Tibial nerve (tissue), 4 donors: Measurements from ENCODE around the gene C14orf119. TPM values are rescaled to one million over a fixed set of nuclear protein-coding genes. Genes with fewer than 3 reads are reported as not detected.

Experiments
- DNase-seq, 2 donors: peaks; one replicate each; pipeline ENCODE4 v3.0.0-alpha.2; 2019; ENCODE audit warnings: low spot score in 2 of 2
- H3K27ac ChIP-seq, 4 donors: fragments of 200-600 bp; sonication (generic) in 3 of 4; one replicate each; pipeline ENCODE4 v1.5.1; 2017 to 2019; ENCODE audit warnings: mild to moderate bottlenecking in 1 of 4
- H3K27me3 ChIP-seq, 2 donors: fragments of 200-600 bp; sonication (generic) in 1 of 2; one replicate each; pipeline versions ENCODE4 v1.5.1 to v1.6.0; 2017 to 2019
- H3K36me3 ChIP-seq, 3 donors: fragments of 200-600 bp; sonication (generic); one replicate each; pipeline ENCODE4 v1.5.1; 2018 to 2019
- H3K4me1 ChIP-seq, 4 donors: fragments of 200-600 bp; sonication (generic) in 3 of 4; one replicate each; pipeline ENCODE4 v1.5.1; 2017 to 2019
- H3K4me3 ChIP-seq, 4 donors: fragments of 200-600 bp; sonication (generic) in 3 of 4; one replicate each; pipeline ENCODE4 v1.5.1; 2017 to 2019; ENCODE audit warnings: mild to moderate bottlenecking in 1 of 4, moderate library complexity in 1 of 4
- H3K9me3 ChIP-seq, 4 donors: fragments of 200-600 bp; sonication (generic) in 3 of 4; one replicate each; pipeline ENCODE4 v1.5.1; 2017 to 2019
- CTCF ChIP-seq, 5 experiments: fragments of 200-600 bp in 3 of 5; fragments of 450-650 bp in 2 of 5; sonication (generic) in 3 of 5; IDR thresholded peaks; one replicate each; pipeline ENCODE4 v1.5.1; 2016 to 2019; ENCODE audit warnings: antibody characterized with exemption in 5 of 5, mild to moderate bottlenecking in 3 of 5, moderate library complexity in 2 of 5
- EP300 ChIP-seq, 2 donors: sonication (generic); formaldehyde crosslinking; IDR thresholded peaks; one replicate each; pipeline ENCODE4 v1.6.1; 2017; ENCODE audit warnings: antibody characterized with exemption in 2 of 2, mild to moderate bottlenecking in 1 of 2
- POLR2A ChIP-seq, 2 donors: fragments of 450-650 bp; IDR thresholded peaks; one replicate each; pipeline ENCODE4 v1.6.1; 2017; ENCODE audit warnings: antibody characterized with exemption in 2 of 2, mild to moderate bottlenecking in 2 of 2, moderate library complexity in 2 of 2
- WGBS, 2 donors: methylation state at CpG; one replicate each; pipeline ENCODE4 v1.1.5; 2018; 5-methylcytosine and 5-hydroxymethylcytosine counted together
- total RNA-seq, 4 donors: library from RNA; depleted of rRNA; stranded (reverse); fragments of >200 nt; gene quantifications; one replicate each; pipeline ENCODE4 v1.1.0, GENCODE V29; 2016

C14orf119 gene
- total RNA-seq, 4 donors from 2014 or later = 15.5 to 35.1 (median 21.7) TPM

- Histone ChIP-seq H3K9me3 (no peaks in the 10 kb centered on the region), H3K27ac (no peak overlapping the region), H3K36me3 (peaks cover 0 to 5% (median 0%) of the 10 kb centered on the region in 3 donors), H3K4me3 (no peak overlapping the region), H3K27me3 (peaks cover 0 to 4% of the 10 kb centered on the region in 2 donors), H3K4me1 (peaks cover 0 to 8% (median 3%) of the 10 kb centered on the region in 4 donors)
- TF ChIP-seq EP300 (IDR thresholded peaks at IDR 0.05) (no peak), POLR2A (IDR thresholded peaks at IDR 0.05) (no peak), CTCF (IDR thresholded peaks at IDR 0.05) (no peak)
- DNase-seq = no peak
- WGBS, 2 donors = 86 to 94% methylated on average over 6 of the region's 6 CpGs
Observed at GRCh38 chr14:23122086-23122485, 26.8 kb downstream of the C14orf119 start.

GRCh38 chr14:23123419-23123818 is 28.1 kb downstream of the C14orf119 start:
- Histone ChIP-seq H3K4me1 (peaks cover 0 to 8% (median 3%) of the 10 kb centered on the region in 4 donors), H3K27ac (no peak overlapping the region), H3K27me3 (peaks cover 0 to 3% of the 10 kb centered on the region in 2 donors), H3K9me3 (no peaks in the 10 kb centered on the region), H3K4me3 (no peak overlapping the region), H3K36me3 (peaks cover 0 to 18% (median under 1%) of the 10 kb centered on the region in 3 donors)
- TF ChIP-seq POLR2A (IDR thresholded peaks at IDR 0.05) (no peak), EP300 (IDR thresholded peaks at IDR 0.05) (no peak), CTCF (IDR thresholded peaks at IDR 0.05) (no peak)
- peak in 1 of 2 donors; percentile 30 for DNase-seq
- WGBS, 2 donors = 59 to 66% methylated on average over 8 of the region's 8 CpGs

GRCh38 chr14:23124337-23124954 is 29.1 kb downstream of the C14orf119 start:
- H3K4me3 ChIP-seq = no peak overlapping the region
- 90 to 93% methylated on average over 13 of the region's 13 CpGs for WGBS, 2 donors

GRCh38 chr14:23125011-23125410 is 29.7 kb downstream of the C14orf119 start:
- Histone ChIP-seq H3K9me3 (no peaks in the 10 kb centered on the region), H3K36me3 (peaks cover 0 to 31% (median 4%) of the 10 kb centered on the region in 3 donors), H3K4me1 (peaks cover 0 to 8% (median 3%) of the 10 kb centered on the region in 4 donors), H3K27me3 (no peaks in the 10 kb centered on the region), H3K27ac (no peak overlapping the region), H3K4me3 (no peak overlapping the region)
- DNase-seq = no peak
- TF ChIP-seq EP300 (IDR thresholded peaks at IDR 0.05) (no peak), CTCF (IDR thresholded peaks at IDR 0.05) (no peak), POLR2A (IDR thresholded peaks at IDR 0.05) (no peak)
- 49 to 52% methylated on average over 3 of the region's 3 CpGs for WGBS, 2 donors

More at GRCh38 chr14:23124337-23124954, 29.1 kb downstream of the C14orf119 start:
- DNase-seq = no peak
- Histone ChIP-seq H3K9me3 (no peaks in the 10 kb centered on the region), H3K27me3 (no peaks in the 10 kb centered on the region), H3K27ac (no peak overlapping the region), H3K36me3 (peaks cover 0 to 27% (median 4%) of the 10 kb centered on the region in 3 donors), H3K4me1 (peaks cover 0 to 8% (median 3%) of the 10 kb centered on the region in 4 donors)
- TF ChIP-seq POLR2A (IDR thresholded peaks at IDR 0.05) (no peak), CTCF (IDR thresholded peaks at IDR 0.05) (no peak), EP300 (IDR thresholded peaks at IDR 0.05) (no peak)

GRCh38 chr14:23125933-23126524 is 30.7 kb downstream of the C14orf119 start:
- peaks cover 0 to 33% (median 4%) of the 10 kb centered on the region in 3 donors for H3K36me3 ChIP-seq
- no peaks in the 10 kb centered on the region for H3K9me3 ChIP-seq
- no peak overlapping the region for H3K4me3 ChIP-seq
- no peak overlapping the region for H3K27ac ChIP-seq
- WGBS, 2 donors = 61 to 73% methylated on average over 9 of the region's 9 CpGs
- TF ChIP-seq CTCF (IDR thresholded peaks at IDR 0.05) (no peak), EP300 (IDR thresholded peaks at IDR 0.05) (peak in 1 of 2 donors; percentile 35), POLR2A (IDR thresholded peaks at IDR 0.05) (no peak)
- H3K4me1 ChIP-seq = peaks cover 0 to 13% (median 2%) of the 10 kb centered on the region in 4 donors
- H3K27me3 ChIP-seq = no peaks in the 10 kb centered on the region
- DNase-seq = no peak
